GM03348 (cell line): ENCODE data around the gene HMCN2.

Source experiments
- DNase-seq: peaks from one replicate; pipeline ENCODE4 v3.0.0; 2012; ENCODE audit warnings: low spot score

HMCN2 gene

GRCh38 chr9:130345897-130346385, 80.4 kb downstream of the HMCN2 start:
- DNase-seq, result no peak

GRCh38 chr9:130346431-130346830, 80.9 kb downstream of the HMCN2 start:
- no peak for DNase-seq

GRCh38 chr9:130347036-130347435, 81.5 kb downstream of the HMCN2 start:
- no peak for DNase-seq

- DNase-seq, result no peak
Measured at GRCh38 chr9:130347931-130348330, 82.4 kb downstream of the HMCN2 start.

GRCh38 chr9:130348341-130348740, 82.8 kb downstream of the HMCN2 start:
- DNase-seq, result no peak

- DNase-seq, result no peak
Measured at GRCh38 chr9:130348881-130349280, 83.3 kb downstream of the HMCN2 start.

- no peak for DNase-seq
Measured at GRCh38 chr9:130349398-130349797, 83.8 kb downstream of the HMCN2 start.

- DNase-seq, result no peak
Measured at GRCh38 chr9:130351343-130351742, 85.8 kb downstream of the HMCN2 start.

GRCh38 chr9:130352081-130352480, 86.5 kb downstream of the HMCN2 start:
- DNase-seq, result no peak

- no peak for DNase-seq
Measured at GRCh38 chr9:130352586-130353285, 87.2 kb downstream of the HMCN2 start.

- no peak for DNase-seq
Measured at GRCh38 chr9:130354378-130354777, 88.8 kb downstream of the HMCN2 start.

- DNase-seq, result no peak
Measured at GRCh38 chr9:130354806-130355205, 89.2 kb downstream of the HMCN2 start.

- DNase-seq, result no peak
Measured at GRCh38 chr9:130356033-130356432, 90.5 kb downstream of the HMCN2 start.

GRCh38 chr9:130356877-130357584, 91.5 kb downstream of the HMCN2 start:
- no peak for DNase-seq

- no peak for DNase-seq
Measured at GRCh38 chr9:130358928-130359327, 93.4 kb downstream of the HMCN2 start.

- no peak for DNase-seq
Measured at GRCh38 chr9:130359819-130360218, 94.3 kb downstream of the HMCN2 start.

GRCh38 chr9:130360672-130361071, 95.1 kb downstream of the HMCN2 start:
- DNase-seq, result no peak

GRCh38 chr9:130361873-130362362, 96.4 kb downstream of the HMCN2 start:
- no peak for DNase-seq

- no peak for DNase-seq
Measured at GRCh38 chr9:130362691-130363090, 97.1 kb downstream of the HMCN2 start.

- no peak for DNase-seq
Measured at GRCh38 chr9:130363755-130364404, 98.3 kb downstream of the HMCN2 start.

- DNase-seq, result no peak
Measured at GRCh38 chr9:130364619-130365322, 99.2 kb downstream of the HMCN2 start.

- DNase-seq, result no peak
Measured at GRCh38 chr9:130365323-130365721, 99.8 kb downstream of the HMCN2 start.
